HG02642 (cell line): ENCODE measurements around the gene C1QTNF2.
A peak's percentile ranks its signal among the peaks of the same experiment; 100 is the strongest.
"Not testable (repeated sequence)": the region's sequence is repeated elsewhere in the genome, so short reads cannot be mapped to it uniquely, and the experiment has no call there.

Source experiments
- ATAC-seq: cut with Tn5 transposase; IDR thresholded peaks from one replicate; pipeline ENCODE4 v1.9.1; 2021; ENCODE audit warnings: mild to moderate bottlenecking; ENCODE audit not compliant: unreplicated experiment, poor library complexity

Gene C1QTNF2

DNA sequence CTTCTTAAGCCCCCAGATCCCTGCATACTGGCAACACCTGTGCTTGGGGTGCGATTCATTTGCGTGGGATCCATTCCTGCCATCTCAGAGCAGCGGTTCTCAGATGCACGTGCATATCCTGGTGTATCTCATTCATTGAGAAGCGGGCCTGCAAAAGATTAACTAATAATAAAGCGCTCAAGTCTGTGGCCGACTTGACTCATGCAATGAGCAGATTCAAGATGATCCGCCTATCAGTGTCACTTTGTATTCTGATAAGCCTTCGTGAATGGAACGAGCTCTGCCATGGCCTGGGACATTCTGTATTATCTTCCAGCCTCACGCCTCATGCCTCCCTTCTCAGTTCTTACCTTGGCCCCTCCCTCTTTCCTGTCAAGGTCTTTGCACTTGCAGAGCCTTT lies 22.3 kb downstream of the C1QTNF2 start:
- no peak for ATAC-seq

DNA sequence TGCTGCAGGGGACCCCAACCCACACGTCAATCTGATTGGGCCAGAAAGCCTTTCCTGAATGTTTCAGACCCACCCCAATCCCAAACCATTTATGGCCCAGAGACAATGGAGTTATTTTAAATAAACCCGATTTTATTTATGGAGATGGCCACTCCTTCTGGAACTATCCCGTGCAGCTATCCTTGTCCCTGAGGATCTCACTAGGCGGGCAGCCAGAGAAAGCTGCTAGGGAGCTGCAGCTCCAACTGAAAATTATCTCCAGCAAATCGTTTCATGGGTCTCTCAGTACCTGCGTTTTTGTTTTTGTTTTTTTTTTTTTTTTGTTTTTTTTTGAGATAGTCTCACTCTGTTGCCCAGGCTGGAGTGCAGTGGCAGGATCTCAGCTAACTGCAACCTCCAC lies 23.0 kb downstream of the C1QTNF2 start:
- no peak for ATAC-seq

DNA sequence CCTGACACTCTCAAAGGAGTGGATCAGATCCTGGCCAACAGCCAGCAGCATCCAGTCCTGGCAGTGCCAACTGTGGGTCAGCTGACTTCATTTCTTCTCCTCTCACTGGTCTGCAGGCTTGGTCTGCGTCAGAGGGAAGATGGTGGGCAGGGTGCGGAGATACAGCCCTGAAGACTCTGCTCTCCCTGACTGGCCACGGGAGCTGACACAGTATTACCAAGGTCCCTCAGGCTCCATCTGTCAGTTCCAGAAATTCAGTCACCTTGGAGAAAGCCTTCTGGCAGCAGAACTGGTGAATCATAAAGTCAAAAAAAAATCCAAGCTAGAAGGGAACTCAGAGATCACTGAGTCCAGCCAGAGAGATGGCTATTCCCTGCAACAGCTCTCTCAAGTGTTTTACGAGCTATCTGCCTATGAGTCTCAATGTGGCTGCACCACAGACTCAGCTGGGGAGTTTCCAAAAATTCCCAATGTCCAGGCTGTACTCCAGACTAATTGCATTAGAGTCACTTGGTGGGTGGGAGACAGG lies 27.9 kb downstream of the C1QTNF2 start:
- ATAC-seq, result no peak

DNA sequence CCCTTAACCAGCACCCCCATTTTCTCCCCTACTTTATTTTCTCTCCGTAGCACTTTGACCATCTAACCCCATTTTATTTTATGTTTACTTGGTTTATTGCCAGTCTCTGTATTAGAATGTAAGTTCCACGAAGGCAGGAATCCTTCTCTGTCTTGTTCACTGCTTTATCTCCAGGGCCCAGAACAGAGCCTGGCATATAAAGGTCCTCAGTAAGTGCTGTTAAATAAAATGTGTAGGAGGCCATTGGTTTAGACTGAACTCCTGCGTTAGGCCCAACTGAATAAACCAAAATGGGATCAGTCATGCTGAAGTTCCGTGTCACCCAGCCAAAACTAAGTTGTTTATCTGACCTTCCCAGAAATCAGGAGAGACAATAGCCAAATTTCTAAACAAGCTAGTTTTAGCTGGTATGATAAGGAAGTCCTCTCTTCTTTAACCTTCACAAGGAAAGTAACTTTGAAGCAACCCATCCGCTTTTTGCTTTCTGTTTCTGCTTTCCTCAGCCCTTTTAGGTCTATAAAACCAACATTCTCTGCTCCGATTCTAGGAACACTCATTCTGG lies 29.0 kb downstream of the C1QTNF2 start:
- ATAC-seq, result no peak

DNA sequence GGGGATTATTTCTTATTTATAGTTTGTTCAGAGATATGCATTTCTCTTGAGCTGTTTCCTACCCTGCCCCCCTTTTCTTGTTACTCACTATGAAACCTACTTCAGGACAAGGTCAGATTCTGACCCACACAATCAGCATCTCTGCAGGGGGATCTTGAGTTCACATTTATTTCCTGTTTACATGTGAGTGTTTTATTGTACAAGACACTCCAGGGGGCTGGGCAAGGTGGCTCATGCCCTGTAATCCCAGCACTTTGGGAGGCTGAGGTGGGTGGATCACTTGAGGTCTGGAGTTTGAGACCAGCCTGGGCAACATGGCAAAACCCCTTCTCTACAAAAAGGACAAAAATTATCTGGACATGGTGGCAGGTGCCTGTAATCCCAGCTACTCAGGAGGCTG lies 29.9 kb downstream of the C1QTNF2 start:
- ATAC-seq, result not testable (repeated sequence)

DNA sequence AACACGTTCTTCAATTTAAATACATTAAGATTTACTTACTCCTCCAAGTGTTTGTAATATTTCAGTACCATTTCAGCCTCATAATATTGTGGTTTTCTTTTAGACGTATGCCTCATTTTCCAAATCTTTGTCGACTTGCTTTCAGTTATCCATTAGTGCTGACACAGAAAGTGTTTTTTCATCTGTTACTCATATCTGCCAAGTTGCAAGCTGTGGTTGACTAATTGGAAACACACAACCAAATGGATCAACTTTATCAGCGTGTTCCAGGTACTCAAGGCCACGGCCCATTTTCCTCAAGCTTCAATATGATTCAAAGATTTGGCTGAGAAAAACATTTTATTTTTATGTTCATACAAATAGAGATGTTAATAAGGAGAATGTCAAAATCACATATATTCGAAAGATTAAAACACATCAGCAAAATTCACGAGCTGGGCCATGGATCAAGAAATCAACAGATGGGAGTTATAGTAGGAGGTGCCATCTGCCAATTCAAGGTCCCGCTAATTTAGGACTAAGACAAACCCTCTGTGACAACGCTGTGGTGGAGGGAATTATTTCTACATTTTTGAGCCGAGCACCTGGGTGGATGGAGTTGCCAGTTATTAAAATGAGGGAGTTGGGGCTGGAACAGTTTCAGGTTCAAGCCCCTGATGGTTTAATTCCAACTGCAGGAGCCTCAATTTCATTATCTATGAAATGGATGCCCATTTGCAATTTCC lies 30.9 kb downstream of the C1QTNF2 start:
- no peak for ATAC-seq

DNA sequence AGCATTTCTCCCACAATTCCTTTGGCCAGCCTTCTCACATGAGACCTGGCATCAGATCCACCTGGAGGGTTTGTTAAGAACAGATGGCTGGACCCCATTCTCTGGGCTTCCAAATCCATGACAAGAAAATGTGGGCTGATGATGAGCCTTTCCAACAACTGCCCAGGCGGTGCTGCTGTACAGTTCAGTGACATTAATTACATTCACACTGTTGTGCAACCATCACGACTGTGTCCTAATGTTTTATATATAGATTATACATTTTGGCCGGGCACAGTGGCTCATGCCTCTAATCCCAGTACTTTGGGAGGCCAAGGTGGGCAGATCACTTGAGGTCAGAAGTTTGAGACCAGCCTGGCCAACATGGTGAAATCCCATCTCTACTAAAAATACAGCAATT lies 35.7 kb downstream of the C1QTNF2 start:
- not testable (repeated sequence) for ATAC-seq

DNA sequence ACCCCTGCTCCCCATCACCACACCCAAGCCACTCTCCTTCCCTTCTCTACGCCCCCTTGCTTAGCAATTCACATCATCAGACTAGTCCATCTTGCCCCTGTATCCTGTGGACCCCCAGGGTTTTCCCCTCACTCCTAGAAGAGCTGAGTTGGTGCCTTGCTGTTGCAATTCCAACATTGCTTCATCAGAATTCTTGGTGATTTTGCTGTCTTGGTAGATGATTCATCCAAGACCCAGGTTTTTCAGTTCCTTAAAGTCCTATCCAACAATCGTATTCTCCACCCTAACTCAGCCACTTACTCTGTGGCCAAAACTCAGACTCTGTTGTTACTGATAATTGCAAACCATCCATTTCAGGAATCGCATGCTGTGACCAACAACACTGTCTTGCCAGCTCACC lies 36.7 kb downstream of the C1QTNF2 start:
- ATAC-seq, result no peak

DNA sequence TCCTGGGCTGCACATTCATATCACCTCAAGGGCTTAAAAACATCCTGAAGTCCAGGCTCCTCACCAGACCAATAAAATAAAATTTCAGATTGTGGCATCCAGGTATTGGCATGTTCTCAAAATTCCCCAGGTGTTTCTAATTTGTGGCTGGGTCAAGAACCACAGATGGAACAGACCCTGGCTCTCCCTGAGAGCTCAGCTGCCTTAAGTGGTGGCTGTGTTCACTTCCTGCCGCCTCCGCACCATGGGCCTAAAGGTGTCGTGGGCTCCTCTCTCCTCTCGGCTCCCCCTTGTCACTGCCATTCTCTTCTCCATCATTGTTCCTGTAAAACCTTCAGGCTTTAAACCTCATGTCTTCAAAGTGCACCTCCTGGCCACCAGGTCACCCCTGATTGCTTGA lies 40.2 kb downstream of the C1QTNF2 start:
- no peak for ATAC-seq

DNA sequence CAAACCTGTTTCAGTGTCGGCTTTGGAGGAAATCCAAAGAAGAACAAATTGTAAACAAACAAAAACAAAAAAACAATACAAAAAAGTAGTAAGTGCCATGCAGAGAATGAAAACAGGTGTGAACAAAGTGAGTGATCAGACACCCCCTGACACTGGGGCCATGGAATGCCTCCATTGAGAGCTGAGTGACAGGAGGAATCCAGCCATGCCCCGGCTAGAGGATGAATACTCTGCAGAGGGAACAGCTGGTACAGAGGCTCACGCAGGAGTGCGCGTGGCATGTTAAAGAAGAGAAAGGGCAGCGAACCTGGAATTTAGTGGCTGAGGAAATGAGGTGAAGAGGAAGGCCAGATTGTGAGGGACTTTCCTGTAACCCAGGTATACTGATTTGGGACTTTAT lies 42.6 kb downstream of the C1QTNF2 start:
- ATAC-seq, result no peak

DNA sequence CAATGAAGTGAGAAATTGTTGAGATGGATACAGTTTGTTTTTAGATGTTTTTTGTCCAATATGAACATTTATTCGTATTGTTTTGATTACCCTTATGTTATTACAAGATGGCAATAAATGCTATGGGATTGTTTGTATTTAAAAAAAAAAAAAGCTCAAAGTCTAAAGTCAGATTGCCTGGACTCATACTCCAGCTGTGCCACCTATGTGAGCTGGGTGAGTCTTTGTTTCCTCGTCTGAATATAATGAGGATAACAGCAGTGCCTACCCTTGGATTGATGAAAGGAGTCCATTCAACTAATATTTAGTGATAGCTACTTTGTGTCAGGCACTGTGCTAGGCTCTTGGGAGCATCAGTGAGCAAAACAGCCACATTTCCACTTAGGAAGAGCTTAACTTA lies 43.4 kb downstream of the C1QTNF2 start:
- no peak for ATAC-seq

DNA sequence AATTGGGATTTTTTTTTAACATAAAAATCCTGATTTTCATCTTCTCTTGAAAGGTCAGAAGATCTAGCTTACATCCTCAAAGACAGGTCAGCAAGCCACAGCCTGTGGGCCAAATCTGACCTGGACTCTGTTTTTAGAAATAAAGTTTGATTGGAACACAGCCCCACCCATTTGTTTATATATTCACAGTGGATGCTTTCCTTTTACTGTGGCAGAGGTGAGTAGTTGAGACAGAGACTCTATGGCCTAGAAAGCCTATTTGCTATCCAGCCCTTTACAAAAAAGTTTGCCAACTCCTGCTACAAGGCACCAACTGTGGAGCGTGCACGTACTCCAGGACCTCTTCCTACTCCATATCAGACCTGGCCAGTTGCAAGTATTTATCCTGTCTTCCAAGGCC lies 44.7 kb downstream of the C1QTNF2 start:
- no peak for ATAC-seq

DNA sequence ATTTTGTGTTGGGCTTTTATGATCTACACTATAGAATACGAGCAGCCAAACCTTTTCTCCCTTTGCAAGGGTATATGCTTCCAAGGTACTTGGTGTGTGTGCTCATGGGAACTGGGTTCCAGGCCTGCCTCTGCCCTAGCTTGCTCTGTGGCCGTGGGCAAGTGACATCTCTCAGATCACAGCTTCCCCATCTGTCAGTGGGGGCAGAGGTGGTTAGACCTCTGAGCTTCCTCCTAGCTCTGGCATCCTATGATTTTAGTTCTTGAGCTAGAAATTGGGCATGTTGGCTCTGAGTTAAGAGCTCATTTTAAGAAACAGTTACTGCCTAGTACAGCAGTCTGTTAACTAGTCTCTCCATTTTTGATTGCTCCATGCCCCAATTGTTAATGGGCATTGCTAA lies 45.5 kb downstream of the C1QTNF2 start:
- no peak for ATAC-seq

DNA sequence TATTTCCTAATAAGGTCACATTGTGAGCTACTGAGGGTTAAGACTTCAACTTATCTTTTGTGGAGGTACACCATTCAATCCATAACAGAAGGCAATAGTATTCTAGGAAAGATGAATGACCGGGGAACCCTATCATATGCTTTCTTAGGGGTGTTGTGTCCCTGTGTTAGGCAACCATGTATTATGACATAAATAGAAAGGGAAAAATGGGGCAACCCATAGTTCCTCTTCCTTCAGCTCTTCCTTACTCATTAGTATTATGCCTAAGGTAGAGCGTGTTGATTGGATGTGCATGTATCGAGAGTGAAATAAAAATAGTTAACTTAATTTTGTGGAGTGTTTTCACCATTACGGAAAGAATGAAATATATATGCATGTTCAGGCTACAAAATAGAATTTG lies 52.0 kb downstream of the C1QTNF2 start:
- no peak for ATAC-seq

DNA sequence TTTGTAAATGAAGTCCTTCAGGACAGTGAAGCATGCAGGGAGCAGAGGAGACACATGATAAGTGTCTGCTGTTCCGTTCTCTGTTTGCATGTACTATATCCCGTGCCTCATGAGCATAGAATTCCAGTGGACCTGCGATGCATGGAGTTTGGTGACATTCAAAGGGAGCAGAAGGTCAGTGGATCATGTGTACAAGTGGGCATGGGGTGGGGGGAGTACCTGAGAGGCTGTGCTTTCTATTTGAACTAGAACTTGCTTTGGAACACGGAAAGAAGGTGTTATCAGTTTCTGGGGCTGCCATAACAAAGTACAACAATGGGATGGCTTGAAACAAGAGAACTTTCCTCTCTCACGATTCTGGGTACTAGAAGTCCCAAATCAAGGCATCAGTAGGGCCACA lies 53.0 kb downstream of the C1QTNF2 start:
- no peak for ATAC-seq

DNA sequence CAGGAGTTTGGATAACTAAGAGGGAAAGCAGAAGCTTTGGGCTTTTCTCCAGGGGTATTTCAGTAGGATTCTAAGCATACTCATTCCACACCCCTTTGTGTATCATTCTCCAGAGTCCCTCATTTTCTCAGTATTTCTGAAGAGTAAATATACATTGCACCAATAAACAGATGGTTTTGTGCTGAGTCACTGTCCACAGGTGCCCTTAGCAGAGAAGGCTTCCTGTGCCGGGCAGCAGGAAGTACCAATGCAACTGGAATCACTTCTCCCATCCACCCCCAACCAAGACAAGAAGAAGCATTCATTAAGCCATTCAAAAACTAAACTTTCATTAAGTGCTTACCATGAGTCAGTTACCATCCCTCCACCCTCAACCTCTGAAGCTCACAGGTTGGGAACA lies 54.5 kb downstream of the C1QTNF2 start:
- no peak for ATAC-seq

DNA sequence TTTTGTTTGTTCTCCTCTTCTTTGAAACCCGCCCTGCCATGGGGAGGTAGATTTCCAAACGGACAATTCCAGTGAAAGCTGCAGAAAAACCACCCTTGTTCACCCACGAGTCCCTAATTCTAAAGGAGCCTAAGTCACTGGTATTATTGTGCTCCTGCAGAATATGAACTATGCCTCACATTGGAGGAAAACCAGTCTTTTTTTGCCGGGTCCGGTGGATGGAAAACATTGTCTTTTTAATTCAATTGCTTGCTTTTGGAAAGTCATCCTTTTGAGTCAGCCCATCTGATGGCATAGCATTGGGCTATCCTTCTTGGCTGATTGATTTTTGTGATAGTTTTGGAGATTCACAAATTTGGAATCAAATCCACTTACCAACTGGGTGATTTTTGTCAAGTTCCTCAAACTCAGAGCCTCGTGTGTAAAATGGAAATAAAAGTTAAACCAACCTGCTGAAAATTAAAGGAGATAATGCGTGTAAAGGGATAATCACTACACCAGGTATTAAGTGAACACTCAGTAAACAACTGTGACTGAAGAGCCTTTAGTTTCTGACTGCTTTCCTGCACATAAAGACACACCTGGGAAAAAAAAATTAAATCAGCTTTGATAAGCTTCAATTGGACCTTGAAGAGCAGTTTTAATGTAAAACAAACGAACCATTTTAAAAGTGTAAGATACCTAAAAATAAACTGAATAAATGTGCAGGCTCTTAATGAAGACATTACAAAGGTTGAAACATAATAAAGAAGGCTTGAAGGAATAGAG lies 57.3 kb downstream of the C1QTNF2 start:
- no peak for ATAC-seq

DNA sequence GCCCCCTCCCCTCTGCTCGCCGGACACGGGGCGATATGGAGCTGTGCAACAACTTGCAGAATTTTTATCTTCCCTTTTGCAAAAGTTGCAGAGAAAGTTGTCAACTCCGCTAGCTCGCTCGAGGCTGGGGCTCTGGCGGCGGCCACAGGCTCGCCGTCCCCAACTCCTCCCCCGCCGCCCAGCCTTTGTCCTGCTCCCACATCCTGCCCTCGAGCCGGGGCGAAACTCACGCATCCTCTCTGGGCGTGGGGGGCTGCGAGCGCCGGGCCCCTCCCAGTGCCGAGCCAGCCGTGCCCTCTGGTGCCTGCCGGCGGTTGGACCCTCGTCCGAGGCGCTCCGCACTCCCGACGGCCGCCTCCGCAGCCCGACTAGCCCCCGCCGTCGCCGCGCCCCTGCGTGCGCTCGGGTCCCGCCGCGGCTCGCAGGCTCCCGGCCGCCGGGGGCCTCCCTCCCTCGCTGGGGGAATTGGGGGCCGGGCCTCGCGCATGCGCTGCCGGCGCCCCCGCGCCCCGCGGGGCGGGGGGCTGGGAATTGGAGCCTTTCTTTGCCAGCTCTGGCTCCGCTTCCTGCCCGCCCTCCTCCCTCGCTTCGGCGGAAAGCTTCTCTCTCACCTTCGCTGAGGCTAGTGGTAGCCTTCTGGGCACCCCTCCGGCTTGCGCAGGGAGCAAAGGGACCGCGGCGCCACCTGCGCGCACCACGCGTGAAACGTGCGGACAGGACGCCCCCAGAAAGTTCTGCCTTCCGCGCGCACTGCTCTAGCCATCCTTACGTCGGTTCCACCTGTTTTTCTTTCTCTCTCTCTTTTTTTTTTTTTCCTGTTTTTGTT lies 58.1 kb downstream of the C1QTNF2 start, which contains the start of gene CCNJL:
Gene CCNJL (minus strand): TSS at position 431 of the 826 bp plus-strand sequence. CDS start 641 bp downstream, outside the sequence.
- peak; percentile 40 for ATAC-seq

DNA sequence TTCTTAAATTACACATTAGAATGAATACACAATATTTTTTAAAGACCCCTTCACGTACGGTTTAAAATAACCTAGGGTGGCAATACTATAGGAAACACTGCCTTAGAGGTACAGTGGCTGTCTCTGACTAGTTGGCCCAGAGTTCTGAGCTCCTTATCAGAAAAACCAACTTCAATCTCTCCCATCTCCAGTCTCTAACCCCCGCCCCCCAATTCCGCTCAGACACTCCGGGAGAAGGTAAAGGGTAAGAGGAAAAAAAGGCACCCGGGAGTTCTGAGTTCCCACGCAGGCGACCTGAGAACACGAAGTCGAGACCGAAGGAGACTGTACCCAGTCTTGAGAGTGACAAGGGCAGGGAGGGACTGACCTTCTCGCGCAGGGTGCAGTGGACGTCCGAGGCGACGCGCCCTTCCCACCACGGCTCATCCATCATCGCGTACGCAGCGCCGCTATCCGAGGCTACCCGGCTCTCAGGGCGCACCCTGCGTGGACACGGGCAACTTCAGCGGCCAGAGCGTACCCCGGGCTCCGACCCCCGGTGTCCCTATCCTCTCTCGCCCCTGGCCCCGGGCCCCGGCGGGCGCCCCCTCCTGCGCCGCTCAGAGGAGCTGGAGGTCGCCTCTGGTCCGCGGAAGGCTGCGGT lies 58.8 kb downstream of the C1QTNF2 start:
- peak; percentile 21 for ATAC-seq
